GM21576 (cell line): Measurements from ENCODE around the gene GJB5.

Experiments used
- ATAC-seq: cut with Tn5 transposase; IDR thresholded peaks from one replicate; pipeline ENCODE4 v1.9.1; 2021; ENCODE audit warnings: mild to moderate bottlenecking, moderate library complexity; ENCODE audit not compliant: unreplicated experiment

The GJB5 gene

GRCh38 chr1:34792868-34793727, 38.3 kb downstream of the GJB5 start, which contains the start of gene GJA4:
GJA4 (plus strand) TSS chr1:34792999; CDS start chr1:34794214, 1,215 bp downstream.
- no peak for ATAC-seq

- no peak for ATAC-seq
Observed at GRCh38 chr1:34794001-34794789, 39.3 kb downstream of the GJB5 start.

- ATAC-seq = no peak
Observed at GRCh38 chr1:34794790-34795180, 39.9 kb downstream of the GJB5 start.

GRCh38 chr1:34795916-34796315, 41.1 kb downstream of the GJB5 start:
- no peak for ATAC-seq

- peak; percentile 83 for ATAC-seq
Observed at GRCh38 chr1:34796990-34797389, 42.1 kb downstream of the GJB5 start.

- ATAC-seq = no peak
Observed at GRCh38 chr1:34800214-34800613, 45.4 kb downstream of the GJB5 start.

- no peak for ATAC-seq
Observed at GRCh38 chr1:34803770-34804169, 48.9 kb downstream of the GJB5 start.

GRCh38 chr1:34806396-34806795, 51.5 kb downstream of the GJB5 start:
- ATAC-seq = no peak
